Activated CD4-positive, alpha-beta T cell treated with anti-CD3 and anti-CD28 coated beads, Interleukin-2, Interleukin-4, amounts not matched to agents 100 ng/mL and 50 ng/mL, durations not matched to agents 16 hours and 8 hours (primary cell): ENCODE measurements around the gene PIK3R1.
A peak's percentile ranks its signal among the peaks of the same experiment; 100 is the strongest.

Experiments
- DNase-seq: peaks from one replicate; pipeline ENCODE4 v3.0.0-alpha.2; 2020; ENCODE audit warnings: low spot score

Gene PIK3R1

DNA sequence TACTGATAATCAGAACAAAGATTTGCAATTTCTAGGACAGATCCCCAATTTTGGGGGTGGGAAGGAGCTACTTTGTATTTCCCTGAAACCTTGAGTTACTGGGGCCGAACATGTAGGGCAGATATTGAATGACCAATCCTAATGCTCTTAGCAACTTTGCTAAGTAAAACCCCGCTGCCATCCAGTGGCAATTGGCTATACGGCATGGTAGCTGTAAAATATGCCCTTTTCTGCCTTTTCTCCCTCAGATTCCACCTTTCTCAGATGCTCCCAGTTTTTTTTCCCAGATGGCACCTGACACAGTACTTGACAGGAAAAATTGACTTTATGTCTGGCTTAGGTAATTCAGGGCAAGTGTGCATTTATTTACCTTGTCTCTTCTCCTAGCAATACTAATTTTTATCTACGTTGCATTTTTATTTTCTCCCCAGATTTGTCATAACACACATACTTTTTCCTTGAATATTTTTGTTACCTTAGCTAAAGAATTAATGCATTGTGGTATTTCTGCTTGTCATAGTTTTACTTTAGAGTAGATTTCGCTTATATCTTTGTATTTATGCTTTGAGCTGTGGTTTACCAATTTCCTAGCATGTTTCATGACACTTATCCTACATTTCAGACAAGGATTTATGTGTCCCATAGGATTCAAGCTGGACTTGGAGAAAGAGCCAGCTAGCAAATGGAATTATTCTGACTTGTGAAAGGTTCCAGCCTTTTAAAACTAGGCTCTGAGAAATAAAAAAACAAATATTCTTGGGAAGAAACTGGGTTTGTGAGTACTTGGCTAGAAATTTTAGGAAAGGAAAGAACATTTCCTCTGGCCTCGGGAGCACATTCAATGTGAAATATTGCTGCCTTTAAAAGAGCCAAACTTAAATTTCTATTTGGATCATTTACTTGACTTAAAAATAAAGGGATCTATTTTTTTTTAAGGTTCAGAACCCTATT, 37.4 kb downstream of the PIK3R1 start:
- DNase-seq: no peak

DNA sequence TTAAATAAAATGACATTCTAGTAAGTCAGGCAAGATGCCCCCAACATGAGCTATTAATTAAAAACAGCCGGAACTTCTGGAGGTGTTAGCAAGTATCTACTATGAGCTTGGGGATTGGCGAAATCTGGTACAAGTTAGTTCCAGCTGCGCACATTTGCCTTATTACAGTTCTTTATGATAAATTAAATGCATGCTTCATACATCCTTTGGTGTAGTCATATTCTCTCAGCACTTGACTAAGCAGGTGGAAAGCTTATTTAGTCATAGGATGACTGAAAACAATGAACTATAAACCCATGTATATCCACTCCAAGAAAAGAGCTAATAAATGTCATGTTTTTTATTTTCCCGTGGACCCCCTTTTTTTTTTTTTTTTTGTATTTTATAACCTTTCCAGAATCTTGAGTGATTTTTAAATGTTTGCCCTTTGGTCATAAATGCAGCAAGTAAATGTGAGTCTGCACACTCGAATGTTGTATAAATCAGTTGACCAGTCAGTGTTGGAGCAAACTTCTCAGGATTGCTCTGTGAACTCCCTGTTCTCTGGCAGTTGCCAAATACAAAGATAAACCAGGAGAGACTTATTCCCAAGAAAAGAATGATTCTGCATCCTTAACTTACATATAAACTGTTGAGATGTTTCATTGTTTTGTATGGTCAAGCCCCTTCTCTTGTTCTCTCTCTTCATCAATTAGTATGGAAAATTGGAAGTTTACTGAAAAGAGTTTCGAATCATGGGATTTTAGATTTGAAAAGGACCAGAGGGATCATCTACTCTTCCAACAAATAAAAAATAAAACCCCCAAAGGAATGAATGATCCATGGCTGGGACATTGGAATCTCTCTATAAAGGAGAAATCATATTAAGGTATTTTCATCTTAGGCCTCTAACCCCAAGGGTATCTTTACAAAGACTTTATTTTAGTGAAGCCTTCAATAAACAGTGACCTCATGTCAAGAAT, 38.3 kb downstream of the PIK3R1 start:
- DNase-seq: no peak

DNA sequence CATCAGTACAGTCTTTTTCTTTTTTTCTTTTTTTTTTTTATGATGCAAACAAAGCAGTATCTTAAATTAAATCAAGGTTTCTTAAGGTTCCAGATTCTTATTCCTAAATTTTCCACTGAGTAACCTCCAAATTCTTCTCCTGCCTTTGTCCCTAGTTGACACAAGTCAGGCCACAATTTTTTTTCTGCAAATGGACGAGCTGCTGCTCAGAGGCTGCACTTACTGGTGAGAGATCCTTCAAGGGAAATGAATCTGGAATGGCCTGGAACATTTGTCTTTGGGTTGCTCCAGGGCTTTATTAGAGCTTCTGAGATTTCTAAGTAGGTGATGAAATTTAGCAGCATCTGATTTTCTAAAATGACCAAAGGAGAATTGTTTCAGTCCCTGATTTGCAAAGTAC, 39.3 kb downstream of the PIK3R1 start:
- no peak for DNase-seq

DNA sequence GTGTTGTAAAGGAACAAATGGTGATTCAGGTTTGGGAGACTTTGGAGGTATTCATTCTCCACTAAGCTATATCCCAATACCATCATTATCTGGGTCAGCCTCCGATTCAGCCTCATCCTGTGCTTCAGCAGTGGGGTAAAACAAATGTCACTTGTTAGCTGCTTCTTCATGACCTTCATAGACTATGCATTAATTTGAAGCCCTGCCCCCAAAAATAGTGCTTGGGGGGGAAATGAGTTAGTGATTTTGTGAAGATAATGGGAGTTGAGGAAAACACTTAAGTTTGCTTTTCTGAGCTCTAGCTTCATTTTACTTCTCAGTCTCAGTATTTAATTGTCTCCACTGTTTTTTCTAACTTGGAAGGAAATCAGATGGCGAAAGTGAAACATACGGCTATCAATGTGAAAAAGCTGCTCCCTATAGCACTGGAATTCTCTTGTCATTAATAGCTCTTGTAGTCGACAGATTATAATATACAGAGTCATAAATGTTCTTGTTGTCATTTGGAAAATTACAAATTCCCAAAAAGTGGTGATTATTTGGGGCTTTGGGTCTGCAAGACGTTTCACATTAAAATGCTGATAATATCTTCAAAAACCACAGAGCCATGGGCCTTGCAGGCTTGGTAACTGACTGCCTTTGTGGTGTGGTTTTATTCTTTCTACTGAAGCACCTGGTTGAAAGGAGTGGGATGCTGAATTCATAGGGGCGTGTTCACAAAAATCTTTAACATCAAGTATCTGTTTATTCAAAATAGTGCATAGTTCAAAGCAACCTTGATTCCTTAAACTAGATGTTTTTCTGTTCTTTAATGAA, 40.0 kb downstream of the PIK3R1 start:
- DNase-seq: peak; percentile 44

DNA sequence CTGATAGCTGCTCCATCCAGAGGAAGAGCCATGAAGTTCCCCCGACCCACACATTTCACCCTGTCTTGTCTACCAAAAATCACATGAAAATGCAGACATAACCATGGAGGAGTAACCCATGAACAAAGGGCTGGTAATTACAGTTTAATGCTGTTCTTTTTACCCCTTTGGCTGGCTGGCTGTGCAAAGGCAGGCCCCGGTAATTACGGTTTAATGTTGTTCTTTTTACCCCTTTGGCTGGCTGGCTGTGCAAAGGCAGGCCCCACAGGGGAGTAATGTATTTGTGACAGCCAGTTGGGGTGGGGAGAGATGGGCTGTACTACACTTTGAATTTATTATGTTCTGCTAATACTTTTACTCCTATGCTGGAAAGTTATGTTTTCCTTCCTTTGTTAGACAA, 41.7 kb downstream of the PIK3R1 start:
- no peak for DNase-seq

DNA sequence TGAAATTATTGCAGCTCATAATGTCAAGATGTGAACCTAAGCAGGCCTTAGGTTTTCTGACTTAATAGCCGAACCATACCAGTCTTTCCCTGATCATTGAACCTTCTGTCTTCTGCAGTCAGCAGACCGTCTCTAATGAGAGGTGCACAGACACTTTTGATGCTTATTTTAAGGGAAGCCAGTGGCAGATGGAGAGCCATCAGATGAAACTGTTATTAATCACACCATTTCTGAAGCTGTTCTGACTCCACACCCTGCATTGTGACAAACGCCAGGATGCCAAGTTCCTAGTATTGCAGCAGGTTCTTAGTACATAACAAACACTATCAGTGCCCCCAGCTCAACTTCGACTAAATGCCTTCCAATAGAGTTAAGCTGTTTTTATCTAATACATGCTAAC, 43.0 kb downstream of the PIK3R1 start:
- DNase-seq: no peak

DNA sequence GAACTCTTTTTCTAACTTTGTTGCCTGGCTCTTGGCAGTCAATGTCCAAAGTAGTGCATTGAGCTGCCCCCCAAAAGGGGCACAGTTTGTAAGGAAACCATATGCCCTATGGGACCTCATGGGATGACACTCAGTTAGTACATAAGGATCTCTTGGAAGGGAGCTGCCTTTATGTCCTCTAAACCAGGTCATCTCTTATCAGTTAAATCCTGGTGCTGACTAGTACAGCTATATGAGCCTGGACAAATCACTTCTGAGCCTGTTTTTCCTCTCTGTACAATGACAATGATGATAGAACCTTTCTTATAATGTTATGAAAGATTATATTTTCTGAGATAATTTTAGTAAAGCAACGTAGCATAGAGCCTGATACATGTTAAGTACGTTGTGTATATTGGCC, 44.1 kb downstream of the PIK3R1 start:
- DNase-seq: no peak

DNA sequence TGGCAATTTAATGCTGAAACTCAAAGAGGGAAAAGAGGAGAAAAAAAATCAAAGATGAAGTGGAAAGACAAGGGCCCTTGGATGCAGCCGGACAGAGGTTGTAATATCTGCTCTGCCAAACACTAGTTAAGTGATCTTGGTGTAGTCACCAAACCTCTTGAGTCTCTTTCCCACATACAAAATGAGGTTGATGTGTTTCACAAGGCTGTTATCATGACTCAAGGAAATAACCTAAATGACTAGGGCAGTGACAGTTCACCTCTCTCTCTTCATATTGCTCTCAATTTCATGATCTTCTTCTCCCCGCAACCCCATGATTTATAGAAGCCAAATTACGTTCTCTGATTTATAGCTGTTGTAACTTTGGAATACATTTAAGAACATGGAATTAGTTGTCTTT, 44.9 kb downstream of the PIK3R1 start:
- peak; percentile 54 for DNase-seq

DNA sequence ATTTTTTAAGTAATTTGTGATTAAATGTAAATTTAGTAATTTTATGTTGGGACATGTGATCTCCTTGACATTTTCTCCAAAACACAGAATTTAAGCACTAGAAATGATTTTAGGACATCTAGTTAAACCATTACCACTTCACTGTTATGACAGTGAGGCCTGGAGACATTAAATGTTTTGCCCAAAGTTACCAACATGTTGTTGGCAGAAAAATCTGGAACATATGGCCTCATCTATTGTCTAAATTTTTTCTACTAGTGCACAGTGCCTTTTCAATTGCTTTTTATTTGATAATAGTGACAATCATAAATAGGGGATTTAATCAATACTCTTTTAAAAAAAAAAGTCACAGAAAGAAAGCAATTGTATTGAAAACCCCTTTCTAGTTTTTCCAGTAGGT, 45.6 kb downstream of the PIK3R1 start:
- DNase-seq: no peak

DNA sequence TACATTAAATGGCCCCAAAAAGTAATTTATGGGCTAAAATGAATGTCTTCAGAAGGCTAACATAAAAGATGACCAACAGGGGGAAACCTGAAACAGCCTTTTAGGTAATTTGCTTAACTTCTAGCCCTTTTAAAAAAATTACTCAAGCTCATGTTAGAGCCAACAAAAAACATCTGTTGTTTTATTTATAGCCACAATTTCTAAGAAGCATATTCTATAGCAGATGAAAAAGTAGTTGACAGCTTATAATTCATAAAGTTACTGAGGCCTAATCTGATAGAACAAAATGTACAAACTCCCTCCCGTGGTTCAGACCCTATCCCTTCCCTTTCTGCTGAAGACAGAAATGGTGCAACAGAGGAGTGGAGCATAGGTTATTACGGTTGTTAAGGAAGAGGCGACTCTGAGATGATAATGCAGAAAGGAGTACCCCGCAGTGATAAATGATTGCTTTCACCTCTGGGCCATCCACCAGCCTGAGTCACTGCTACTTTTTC, 46.1 kb downstream of the PIK3R1 start:
- no peak for DNase-seq

DNA sequence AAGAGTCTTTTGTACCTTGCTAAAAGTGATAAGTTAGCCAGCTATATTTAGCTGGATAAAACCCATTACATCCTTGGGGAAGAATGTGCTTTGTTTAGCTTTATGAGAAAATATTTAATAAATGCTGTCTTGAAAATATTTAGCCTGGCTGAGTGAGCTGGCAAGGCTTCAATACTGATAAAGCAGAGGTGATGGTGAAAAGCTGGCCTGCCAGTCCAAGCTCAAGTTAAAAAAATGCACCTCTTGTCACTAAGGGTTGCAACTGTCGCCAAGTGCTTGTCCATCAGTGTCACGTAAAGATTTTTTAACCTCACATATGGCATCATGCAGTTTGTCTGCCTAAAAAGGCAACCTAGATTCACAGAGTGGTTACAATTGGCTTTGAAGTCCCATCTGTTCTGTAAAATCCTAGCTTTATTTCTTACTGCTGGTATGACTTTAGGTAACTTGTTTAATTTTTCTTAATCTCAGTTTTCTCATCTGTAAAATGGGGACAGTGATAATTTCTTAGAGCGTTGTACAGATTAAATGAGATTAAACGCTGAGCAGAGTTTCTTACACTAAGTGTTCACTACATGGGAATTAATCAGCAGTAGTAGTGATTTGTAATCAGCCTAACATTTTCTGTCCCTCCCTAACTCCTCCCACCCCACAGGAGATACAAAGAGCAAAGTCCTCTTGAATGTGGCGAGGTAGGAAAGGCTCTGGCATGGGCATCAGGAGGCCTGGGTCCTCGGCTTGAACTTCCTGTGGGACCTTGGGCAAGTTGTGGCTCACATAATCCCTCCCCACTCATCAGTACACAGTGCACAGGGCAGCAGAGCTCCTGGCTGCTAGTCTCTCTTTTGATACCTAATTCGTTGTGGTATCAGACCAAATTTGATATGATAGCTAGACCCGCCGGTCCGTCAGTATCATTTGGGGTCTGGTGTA, 48.7 kb downstream of the PIK3R1 start:
- DNase-seq: no peak

DNA sequence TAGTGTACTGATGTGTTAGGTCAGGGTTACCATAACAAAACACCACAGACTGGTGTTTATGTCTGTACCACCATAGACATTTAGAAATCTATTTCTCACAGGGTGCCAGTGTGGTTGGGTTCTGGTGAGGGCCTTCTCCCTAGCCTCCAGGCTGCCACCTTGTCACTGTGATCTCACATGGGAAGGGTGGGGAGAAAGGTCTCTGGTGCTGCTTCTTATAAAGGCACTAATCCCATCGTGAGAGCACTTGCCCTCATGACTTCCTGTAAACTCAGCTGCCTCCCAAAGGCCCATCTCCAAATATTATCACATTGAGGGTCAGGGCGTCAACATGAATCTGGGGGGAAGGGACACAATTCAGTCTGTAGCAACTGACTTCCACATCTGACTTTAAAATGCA, 49.8 kb downstream of the PIK3R1 start:
- no peak for DNase-seq

DNA sequence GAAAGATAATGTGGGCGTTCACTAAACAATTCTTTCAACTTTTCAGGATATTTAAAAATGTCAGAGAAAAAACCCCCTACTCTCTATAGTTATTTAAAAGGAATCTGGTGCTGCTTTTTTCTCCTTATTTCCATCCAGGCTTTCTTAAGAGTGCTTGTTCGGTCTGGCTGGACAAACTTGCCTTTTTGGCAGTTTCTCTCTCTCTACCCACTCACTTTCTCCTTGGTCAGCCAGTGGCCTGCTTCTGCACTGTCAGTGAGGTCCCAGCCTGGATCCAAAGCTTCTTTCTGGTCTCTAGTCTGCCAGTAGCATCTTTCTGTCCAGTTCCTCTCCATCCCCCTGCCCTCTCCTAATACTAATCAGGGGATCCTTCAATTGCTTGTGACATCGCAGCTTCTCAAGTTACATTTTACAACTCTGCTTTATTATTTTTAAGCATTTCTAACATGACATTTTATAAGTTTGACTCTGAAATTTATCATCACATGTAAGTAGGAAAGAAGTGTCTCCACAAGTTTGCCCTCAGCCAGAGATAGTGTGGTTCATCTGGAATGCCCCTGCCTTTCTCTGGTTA, 50.4 kb downstream of the PIK3R1 start:
- DNase-seq: no peak

DNA sequence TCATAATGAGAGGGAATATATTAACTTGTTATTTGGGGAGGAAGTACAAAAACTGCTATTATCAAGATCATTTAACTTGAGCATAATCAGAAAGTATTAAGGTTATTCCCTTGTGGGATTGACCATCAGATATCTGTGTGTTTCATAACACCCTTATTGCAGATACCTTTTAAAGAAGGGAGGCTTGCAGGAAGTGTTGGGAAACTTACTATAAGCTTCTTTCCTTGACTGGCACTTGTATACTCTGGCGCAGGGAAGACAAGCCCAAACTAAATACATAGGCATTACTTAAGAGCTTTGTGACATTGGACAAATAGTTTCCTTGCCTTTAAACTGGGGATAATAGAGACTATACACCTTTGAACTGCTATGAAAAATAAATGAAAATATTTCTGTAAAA, 50.9 kb downstream of the PIK3R1 start:
- no peak for DNase-seq

DNA sequence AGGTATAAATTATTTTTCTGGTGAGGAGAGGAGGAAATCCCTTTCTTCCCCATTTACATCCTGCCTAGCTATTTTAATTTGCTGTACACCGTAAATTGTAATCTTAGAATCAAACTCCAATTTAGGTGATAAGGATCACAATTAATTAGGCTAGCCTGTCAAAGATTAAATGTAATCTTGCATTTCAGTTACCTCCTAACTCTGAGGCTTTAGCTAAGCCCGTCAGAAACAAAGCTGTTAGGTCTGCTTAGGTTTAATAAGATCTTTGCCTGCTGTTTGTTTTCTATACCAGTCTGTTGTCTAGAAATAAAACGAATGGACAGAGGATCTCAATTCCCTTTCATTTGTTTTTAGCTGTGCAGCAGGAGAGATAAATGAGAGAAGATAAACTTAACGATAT, 51.5 kb downstream of the PIK3R1 start:
- DNase-seq: no peak

DNA sequence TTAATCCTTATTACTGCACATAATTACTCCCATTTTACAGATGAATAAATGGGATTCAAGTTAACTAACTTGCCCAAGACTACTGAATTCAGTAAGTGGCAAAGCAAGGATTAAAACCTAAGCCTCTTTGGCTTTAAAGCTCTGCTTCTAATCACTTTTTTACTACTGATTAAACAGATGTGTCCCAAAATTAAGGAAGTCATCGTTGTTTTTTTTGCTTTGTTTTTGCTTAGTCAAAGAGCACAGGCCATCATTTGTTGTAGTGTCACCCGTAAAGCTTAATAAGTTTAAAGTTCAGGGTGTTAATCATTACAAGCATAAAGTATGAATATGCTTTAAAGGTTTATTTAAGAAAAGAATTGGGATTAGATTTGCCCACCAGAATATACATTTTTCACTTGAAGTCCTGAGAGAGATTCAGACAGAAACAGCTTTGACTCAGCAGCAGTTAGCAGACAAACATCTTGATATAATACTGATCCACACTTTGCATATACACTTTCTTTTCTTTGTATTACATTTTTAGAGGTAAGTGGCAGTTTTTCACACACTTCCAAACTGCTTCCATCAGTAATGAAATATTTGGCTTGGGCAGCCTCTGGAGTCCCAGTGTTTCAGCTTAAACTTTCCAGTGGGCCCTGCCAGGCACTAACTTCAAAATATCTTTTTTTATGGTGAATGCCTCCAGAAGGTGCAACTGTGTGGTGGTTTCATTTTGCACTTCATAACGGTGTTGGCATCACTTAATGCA, 52.7 kb downstream of the PIK3R1 start:
- DNase-seq: no peak

DNA sequence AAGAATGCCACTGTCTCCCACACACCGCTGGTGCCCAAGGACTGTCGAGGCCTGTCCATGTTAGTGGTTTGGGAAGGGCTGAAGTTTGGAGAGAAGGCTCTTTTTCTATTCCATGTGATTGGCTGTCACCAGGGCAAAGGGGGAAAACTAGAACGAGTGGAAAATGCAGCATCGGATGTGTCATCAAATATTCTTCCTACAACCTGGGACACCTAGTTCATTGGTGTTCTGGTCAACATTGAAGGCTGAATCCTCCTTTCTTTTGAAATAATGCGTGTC, 53.2 kb downstream of the PIK3R1 start:
- DNase-seq: no peak

DNA sequence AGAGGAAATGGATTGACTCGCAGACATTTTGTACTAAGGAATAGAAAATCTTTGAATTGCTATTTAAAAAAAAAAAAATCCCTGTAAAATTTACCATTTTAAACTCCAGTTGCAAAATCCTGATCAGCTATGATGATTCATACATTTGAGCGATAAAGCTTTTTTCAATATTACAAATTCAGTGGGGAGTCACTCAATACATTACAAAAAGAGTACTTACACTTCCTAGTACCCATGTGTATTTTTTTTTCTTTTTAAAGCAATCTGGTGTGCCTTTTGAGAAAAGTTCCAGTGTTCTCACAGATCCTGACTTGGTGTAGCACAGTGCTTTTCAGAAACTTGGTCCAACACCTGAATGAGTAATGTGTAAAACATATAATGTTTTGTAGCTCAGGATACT, 54.3 kb downstream of the PIK3R1 start:
- peak; percentile 47 for DNase-seq

DNA sequence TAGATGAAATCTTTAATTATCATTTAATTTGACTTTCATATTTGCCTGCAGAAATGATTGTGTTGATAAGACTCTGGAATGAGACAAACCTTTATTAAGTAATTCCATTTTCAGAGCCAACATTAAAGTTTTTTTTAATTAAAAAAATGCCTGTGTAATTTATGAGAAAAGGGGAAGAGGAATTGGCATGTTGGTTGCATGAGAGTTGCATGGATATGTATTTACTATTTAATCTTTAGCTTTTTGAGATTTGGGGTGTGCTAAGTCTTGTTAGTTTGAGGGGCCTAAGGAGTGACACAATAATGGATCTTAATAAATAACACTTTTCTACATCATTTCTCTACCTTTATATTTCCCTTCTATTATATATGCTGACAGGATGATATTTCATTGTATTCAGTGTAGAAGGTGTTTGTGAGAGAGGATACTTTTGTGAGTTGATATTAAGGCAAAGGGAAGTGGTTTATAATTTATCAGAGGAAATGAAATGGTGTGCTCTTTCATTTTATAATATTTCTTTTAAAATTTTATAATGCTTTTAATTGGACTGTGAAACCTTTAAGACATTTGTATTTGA, 54.9 kb downstream of the PIK3R1 start:
- DNase-seq: no peak

DNA sequence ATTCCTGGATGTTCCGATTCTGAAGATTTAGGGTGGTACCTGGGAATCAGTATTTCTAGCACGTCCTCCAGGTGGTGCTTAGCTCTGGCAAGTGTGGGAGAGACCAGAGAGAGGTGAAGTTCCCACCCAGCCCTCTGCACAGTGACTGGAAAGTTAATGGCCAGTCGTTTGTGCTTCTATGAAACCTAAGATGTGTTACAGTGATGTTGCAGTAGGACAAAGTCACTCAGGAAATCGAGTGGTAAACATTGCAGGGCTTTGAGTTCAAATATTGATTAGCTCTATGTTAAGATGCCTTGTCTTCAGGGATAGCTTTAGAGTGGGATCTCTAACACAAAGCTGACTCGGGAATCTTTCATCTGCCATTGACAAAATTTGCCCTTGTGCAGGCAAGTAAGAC, 55.6 kb downstream of the PIK3R1 start:
- no peak for DNase-seq
